SU-DHL-6 (cell line): ENCODE data around the gene KIAA2012.

Source experiments
- EZH2phosphoT487 ChIP-seq: fragments of 200-600 bp; sonication (generic), shearing (Covaris generic); conservative IDR thresholded peaks from 2 replicates; pipeline ENCODE4 v1.6.1; 2018; ENCODE audit warnings: mild to moderate bottlenecking, antibody characterized with exemption, low read length, moderate library complexity, mixed read lengths
- TF ChIP-seq, protein P1 (sequence below): fragments of 200-600 bp; sonication (generic); IDR thresholded peaks from one replicate; pipeline ENCODE4 v1.5.1; 2017; ENCODE audit warnings: antibody characterized with exemption, mild to moderate bottlenecking, low read length, moderate library complexity; ENCODE audit not compliant: insufficient read depth, poor library complexity, severe bottlenecking

DNA sequence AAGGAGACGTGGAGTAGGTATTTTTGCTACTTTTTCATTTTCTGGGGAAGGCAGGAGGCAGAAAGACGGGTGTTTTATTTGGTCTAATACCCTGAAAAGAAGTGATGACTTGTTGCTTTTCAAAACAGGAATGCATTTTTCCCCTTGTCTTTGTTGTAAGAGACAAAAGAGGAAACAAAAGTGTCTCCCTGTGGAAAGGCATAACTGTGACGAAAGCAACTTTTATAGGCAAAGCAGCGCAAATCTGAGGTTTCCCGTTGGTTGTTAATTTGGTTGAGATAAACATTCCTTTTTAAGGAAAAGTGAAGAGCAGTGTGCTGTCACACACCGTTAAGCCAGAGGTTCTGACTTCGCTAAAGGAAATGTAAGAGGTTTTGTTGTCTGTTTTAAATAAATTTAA, 36.0 kb upstream of the KIAA2012 start:
- TF ChIP-seq, protein P1, sequence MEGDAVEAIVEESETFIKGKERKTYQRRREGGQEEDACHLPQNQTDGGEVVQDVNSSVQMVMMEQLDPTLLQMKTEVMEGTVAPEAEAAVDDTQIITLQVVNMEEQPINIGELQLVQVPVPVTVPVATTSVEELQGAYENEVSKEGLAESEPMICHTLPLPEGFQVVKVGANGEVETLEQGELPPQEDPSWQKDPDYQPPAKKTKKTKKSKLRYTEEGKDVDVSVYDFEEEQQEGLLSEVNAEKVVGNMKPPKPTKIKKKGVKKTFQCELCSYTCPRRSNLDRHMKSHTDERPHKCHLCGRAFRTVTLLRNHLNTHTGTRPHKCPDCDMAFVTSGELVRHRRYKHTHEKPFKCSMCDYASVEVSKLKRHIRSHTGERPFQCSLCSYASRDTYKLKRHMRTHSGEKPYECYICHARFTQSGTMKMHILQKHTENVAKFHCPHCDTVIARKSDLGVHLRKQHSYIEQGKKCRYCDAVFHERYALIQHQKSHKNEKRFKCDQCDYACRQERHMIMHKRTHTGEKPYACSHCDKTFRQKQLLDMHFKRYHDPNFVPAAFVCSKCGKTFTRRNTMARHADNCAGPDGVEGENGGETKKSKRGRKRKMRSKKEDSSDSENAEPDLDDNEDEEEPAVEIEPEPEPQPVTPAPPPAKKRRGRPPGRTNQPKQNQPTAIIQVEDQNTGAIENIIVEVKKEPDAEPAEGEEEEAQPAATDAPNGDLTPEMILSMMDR, result no peak
- no peak for TF ChIP-seq EZH2phosphoT487
